SH-SY5Y (cell line): ENCODE results near the gene EVA1A.

Experiments
- GATA2 ChIP-seq: IDR thresholded peaks from 2 replicates; pipeline ENCODE4 v1.6.1; 2011; ENCODE audit warnings: mild to moderate bottlenecking, low read depth, low read length
- GATA3 ChIP-seq: IDR thresholded peaks from 2 replicates; pipeline ENCODE4 v1.6.1; 2011; ENCODE audit warnings: low read depth, mild to moderate bottlenecking, low read length, moderate library complexity

The EVA1A gene

GRCh38 chr2:75460630-75461029 is 100.1 kb downstream of the EVA1A start:
- TF ChIP-seq GATA2: no peak
- TF ChIP-seq GATA3: no peak

GRCh38 chr2:75459565-75460310 is 101.0 kb downstream of the EVA1A start:
- TF ChIP-seq GATA2 (no peak), GATA3 (no peak)

- no peak for TF ChIP-seq GATA3
- TF ChIP-seq GATA2: no peak
Observed at GRCh38 chr2:75458201-75458600, 102.5 kb downstream of the EVA1A start.

GRCh38 chr2:75456825-75457224 is 103.9 kb downstream of the EVA1A start:
- no peak for TF ChIP-seq GATA2
- no peak for TF ChIP-seq GATA3

GRCh38 chr2:75456111-75456510 is 104.6 kb downstream of the EVA1A start:
- TF ChIP-seq GATA3 (no peak), GATA2 (no peak)

- TF ChIP-seq GATA3 (no peak), GATA2 (no peak)
Observed at GRCh38 chr2:75454241-75454620, 106.5 kb downstream of the EVA1A start.

- TF ChIP-seq GATA3 (no peak), GATA2 (no peak)
Observed at GRCh38 chr2:75453384-75454240, 107.1 kb downstream of the EVA1A start.

GRCh38 chr2:75450068-75450467 is 110.7 kb downstream of the EVA1A start:
- TF ChIP-seq GATA3: no peak
- TF ChIP-seq GATA2: no peak

- TF ChIP-seq GATA3 (no peak), GATA2 (no peak)
Observed at GRCh38 chr2:75447176-75447575, 113.6 kb downstream of the EVA1A start.
